AG04450 (cell line): Measurements from ENCODE around the gene RASGRF1. TPM values are rescaled to one million over a fixed set of nuclear protein-coding genes. Genes with fewer than 3 reads are reported as not detected.

Experiments
- CTCF ChIA-PET: fragments of 300-600, 350-600 bp; formaldehyde crosslinking; extraction: SDS; loops from one replicate; lab custom pipeline; 2022; ENCODE audit warnings: antibody characterized with exemption, inconsistent platforms; lab: Charles Lee
- POLR2A ChIA-PET: fragments of 350-600 bp; formaldehyde crosslinking; extraction: SDS; loops from one replicate; lab custom pipeline; 2021; ENCODE audit warnings: antibody characterized with exemption, inconsistent platforms; lab: Yijun Ruan, JAX
- DNase-seq: peaks from one replicate; pipeline ENCODE4 v3.0.0-alpha.2; 2011; ENCODE audit warnings: low read depth, low spot score
- H3K27ac ChIP-seq: one replicate; pipeline ENCODE4 v1.5.1; 2012; ENCODE audit warnings: low read depth, low read length, control low read depth
- H3K27me3 ChIP-seq: one replicate; pipeline ENCODE4 v1.6.0; 2012; ENCODE audit warnings: low read length; ENCODE audit not compliant: control insufficient read depth, insufficient read depth
- H3K4me3 ChIP-seq: 2 replicates; pipeline ENCODE4 v1.5.1; 2011; ENCODE audit warnings: mild to moderate bottlenecking, low read depth, low read length, control low read depth
- H3K9me3 ChIP-seq: 2 replicates; pipeline ENCODE4 v1.5.1; 2012; ENCODE audit warnings: low read length; ENCODE audit not compliant: control insufficient read depth, insufficient read depth
- polyA plus RNA-seq: library from polyadenylated mRNA; depleted of rRNA; stranded (reverse); fragments of >200 nt; gene quantifications from 2 replicates; pipeline ENCODE4 v1.2.3, GENCODE V29; 2011
- TF ChIP-seq, protein P1 (sequence below): IDR thresholded peaks from 2 replicates; pipeline ENCODE4 v1.5.1; 2011; ENCODE audit warnings: low read depth, low read length, control low read depth, inconsistent platforms

RASGRF1 gene
- polyA plus RNA-seq, 1 experiment: 0.25 TPM

DNA sequence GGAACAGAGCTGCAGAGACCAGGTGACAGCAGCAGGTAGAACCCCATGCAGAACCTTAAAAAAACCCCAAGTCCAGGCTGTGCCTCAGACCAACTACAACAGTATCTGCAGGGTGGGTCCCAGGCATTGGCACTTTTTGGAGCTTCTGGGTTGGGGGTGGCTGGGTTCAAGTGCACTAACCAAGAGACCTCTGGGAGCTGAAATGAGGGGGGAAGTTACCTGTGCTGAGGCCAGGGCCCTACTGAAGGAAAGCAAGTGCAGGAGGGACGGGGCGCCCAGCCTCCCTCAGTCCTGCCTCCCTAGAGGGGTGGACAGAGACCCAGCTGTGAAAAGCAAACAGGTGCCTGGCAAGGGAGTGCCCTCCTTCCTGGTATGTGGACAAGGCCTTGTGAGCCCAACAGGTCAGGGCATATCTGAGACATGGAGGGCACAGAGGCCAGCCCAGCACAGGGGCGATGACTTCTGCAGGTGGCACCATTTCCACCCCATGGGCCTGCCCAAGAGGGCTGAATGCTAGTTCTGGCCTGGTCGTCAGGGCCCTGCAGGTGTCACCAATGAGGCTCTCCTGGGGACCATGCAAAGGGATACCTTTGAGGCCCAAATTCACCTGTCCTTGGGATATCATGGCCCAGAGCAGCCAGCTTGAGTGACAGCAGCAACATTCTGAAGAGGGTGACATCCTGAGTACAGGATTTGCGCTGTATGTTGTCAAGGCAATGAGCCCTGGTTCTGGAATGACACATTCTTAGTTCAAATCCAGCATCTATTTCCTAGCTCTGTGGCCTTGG lies 164.4 kb downstream of the RASGRF1 start:
- CTCF ChIA-PET: interaction anchor here (1.6 kb wide), 1 partner anchor 16 kb away, joined by 3 read pairs; no protein-coding TSS in a partner anchor
- no peak for DNase-seq
- no peak overlapping the region for H3K4me3 ChIP-seq
- H3K27ac ChIP-seq: no peak overlapping the region
- POLR2A ChIA-PET: no interaction called here
- no peaks in the 10 kb centered on the region for H3K27me3 ChIP-seq
- no peaks in the 10 kb centered on the region; the same call in 1 of the 2 replicates for H3K9me3 ChIP-seq
- TF ChIP-seq, protein P1, sequence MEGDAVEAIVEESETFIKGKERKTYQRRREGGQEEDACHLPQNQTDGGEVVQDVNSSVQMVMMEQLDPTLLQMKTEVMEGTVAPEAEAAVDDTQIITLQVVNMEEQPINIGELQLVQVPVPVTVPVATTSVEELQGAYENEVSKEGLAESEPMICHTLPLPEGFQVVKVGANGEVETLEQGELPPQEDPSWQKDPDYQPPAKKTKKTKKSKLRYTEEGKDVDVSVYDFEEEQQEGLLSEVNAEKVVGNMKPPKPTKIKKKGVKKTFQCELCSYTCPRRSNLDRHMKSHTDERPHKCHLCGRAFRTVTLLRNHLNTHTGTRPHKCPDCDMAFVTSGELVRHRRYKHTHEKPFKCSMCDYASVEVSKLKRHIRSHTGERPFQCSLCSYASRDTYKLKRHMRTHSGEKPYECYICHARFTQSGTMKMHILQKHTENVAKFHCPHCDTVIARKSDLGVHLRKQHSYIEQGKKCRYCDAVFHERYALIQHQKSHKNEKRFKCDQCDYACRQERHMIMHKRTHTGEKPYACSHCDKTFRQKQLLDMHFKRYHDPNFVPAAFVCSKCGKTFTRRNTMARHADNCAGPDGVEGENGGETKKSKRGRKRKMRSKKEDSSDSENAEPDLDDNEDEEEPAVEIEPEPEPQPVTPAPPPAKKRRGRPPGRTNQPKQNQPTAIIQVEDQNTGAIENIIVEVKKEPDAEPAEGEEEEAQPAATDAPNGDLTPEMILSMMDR: no peak

DNA sequence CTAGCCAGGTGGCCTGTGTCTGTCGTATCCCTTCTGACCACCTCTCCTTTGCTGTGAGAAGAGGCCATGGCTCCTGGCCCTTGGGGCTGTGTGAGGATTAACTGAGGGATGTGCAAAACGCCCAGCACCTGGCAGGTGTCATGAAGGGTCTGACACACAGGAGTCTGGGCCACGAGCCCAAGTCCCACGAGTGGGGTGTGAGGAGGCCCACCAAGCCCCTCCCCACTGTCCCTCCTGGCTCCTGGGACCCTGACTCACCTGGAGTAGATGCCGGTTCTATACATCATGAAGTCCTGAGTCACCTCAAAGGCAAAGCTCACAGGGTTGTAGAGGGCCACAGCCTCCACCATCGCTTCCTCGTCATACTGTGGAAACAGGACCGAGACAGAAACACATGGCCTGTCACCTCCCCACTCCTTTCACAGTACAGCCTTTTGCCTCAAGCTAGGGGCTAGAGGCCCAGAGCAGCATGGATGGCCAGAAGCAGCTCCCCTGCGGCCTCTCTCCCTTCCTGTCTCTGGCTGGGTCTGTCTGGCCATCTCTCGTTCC lies 165.4 kb downstream of the RASGRF1 start:
- POLR2A ChIA-PET: no interaction called here
- TF ChIP-seq, protein P1: no peak
- Histone ChIP-seq H3K9me3 (no peaks in the 10 kb centered on the region; the same call in 1 of the 2 replicates), H3K4me3 (no peak overlapping the region), H3K27ac (no peak overlapping the region), H3K27me3 (no peaks in the 10 kb centered on the region)
- CTCF ChIA-PET: interaction anchor here (1.6 kb wide), 1 partner anchor 15 kb away, joined by 3 read pairs; no protein-coding TSS in a partner anchor
- DNase-seq: no peak

DNA sequence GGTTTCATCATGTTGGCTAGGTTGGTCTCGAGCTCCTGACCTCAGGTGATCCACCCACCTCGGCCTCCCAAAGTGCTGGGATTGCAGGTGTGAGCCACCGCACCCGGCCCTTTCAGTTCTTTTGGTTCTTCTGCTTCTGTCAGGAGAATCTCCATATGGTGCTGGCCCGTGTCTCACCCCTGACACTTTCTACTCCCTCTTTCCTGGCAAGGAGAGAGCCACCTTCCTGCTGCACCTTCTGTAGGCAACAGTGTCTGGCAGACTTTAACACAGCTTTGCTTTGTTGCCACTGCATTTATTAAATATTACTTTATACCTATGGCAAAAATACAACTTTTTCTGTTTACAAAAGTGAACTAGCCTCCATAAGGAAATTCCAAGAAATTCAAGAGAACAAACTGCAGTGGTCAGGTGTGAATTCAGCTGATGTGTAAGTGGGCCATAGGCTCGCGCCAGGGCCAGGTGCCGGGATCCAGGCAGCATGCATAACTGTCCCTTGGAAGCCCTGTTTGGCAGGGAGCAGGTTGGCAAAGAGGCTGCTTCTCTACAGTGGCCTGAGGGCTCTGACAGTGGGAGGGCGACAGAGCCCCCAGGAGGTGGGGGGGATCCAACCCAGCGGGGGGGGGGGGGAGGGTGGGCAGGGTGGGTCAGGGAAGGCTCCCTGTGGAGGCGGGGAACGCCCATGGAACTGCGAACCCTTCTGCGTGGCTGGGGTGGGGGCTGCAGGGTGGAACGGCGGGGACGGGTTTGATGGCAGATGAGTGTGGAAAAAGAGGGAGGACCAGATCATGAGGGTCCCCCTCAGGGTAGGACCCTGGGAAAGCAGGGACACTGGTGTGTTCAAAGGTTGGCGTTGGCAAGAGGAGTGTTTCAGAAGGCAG lies 166.9 kb downstream of the RASGRF1 start:
- ChIA-PET POLR2A (no interaction called here), CTCF (interaction anchor here (2.3 kb wide), 1 partner anchor 260 kb away, joined by 6 read pairs; no protein-coding TSS in a partner anchor)
- Histone ChIP-seq H3K9me3 (no peaks in the 10 kb centered on the region), H3K27ac (no peak overlapping the region), H3K4me3 (no peak overlapping the region), H3K27me3 (no peaks in the 10 kb centered on the region)
- TF ChIP-seq, protein P1: no peak
- no peak for DNase-seq

DNA sequence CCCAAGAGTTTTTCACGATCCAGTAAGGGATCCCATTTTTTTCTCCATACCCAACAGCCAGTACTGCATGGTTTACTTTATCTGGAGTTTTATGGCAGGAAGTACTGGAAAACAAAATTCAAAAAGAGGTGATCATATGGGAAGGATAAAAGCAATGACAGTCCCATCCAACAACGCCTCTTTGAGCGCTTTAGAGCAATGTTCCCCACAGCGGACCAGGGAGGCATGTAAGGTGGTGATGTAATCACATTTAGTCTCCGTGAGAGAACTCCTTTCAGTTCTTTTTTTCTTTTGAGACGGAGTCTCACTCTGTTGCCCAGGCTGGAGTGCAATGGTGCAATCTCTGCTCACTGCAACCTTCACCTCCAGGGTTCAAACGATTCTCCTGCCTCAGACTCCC lies 167.6 kb downstream of the RASGRF1 start:
- DNase-seq: no peak
- Histone ChIP-seq H3K27ac (no peak overlapping the region), H3K4me3 (no peak overlapping the region), H3K27me3 (no peaks in the 10 kb centered on the region), H3K9me3 (no peaks in the 10 kb centered on the region)
- TF ChIP-seq, protein P1: no peak
- CTCF ChIA-PET: interaction anchor here (2.3 kb wide), 1 partner anchor 261 kb away, joined by 6 read pairs; no protein-coding TSS in a partner anchor
- POLR2A ChIA-PET: no interaction called here
